NCI-H774 (cell line): Measurements from ENCODE around the gene FAM162B.
"Not testable (repeated sequence)": the region's sequence is repeated elsewhere in the genome, so short reads cannot be mapped to it uniquely, and the experiment has no call there.

Source experiments
- DNase-seq: peaks from one replicate; lab custom pipeline; 2025; lab: John Stamatoyannopoulos, UW

The FAM162B gene

DNA sequence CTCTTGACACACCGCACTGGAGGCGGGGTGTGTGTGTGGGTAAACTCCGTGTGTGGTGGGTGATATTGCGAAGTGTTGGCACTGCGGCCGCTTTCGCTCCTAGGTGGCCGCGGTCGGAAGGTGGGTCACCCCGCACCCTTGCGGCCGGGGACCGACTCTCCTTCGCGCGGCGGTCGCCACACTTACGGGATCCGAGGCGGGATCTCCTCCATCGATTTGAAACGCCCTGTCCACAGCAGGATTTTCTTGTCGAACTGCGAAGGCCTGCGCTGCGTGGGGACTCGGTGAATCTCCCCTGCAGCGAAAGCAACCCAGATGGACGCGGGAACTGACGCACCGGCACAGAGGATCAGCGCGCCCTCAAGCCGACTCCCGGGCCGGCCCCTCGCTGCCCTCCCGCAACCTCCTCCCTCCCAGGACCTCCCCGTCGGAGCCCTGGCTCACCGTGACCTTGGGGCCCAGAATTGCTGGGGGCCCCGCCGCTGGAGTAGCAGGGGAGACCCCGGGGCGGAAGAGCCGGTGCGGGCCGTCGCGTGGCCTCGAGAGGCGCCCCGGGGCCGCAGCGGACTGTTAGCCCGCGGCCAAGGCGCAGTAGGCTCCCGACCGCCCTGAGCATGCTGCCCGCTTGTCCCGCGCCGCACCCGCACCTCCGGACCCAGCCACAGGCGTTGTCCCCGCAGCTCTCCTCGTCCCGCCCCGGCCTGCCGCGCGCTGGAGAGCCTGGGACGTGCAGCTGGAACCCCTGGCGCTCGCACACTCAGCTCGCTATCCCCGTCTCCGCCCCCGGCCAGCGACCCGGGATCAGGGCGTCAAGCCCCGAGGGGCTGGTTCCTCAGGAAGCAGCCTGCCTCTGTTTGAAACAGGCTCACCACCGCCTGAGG, at the start of gene FAM162B:
TSS of gene FAM162B (minus strand) at position 759 of the 881 bp plus-strand sequence. CDS start at position 616, 143 bp downstream.
- DNase-seq, result peak; percentile 43

DNA sequence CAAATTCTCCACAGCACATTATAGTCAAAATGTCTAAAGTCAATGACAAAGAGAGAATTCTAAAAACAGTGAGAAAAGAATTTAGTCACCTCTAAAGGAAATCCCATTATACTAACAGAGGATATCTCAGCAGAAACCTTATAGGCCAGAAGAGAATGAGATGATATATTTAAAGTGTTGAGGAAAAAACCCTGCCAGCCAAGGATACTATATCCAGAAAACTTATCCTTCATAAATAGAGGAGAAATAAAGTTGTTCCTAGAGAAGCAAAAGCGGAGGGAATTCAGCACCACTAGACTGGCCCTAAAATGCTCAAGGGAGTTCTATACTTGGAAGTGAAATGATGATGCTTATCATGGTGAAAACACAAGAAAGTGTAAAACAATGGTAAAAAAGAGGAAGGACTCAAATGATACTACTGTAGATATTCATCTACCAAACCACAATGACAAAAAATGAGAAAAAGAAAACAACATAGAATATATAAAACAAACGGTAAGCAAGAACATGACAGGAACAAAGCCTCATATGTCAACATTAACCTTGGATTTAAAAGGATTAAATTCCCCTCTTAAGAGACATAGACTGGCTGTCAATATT, 46.6 kb upstream of the FAM162B start:
- DNase-seq, result no peak

- DNase-seq, result no peak
These were observed 36.5 kb upstream of the FAM162B start for GRCh38 chr6:116801971-116802370.

- DNase-seq, result no peak
These were observed 34.4 kb upstream of the FAM162B start for GRCh38 chr6:116799945-116800344.

DNA sequence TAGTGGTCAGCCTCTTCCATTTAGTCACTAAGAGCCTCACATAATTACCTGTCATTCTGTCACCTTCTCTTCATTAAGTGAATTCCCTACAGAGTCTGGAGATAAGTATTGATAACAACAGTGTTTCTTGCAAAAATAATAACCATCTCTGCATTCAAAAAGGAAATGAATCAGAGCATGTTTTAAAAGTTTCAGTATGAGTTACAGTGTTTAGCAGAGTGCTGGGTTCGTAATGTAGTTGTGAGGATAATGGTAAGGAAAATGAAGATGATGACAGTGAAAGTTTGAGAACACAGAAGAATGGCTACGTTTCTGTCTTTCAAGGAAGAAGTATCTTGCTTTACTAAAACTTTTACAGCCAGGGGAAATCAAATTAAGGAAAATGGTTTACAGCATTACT, 32.1 kb upstream of the FAM162B start:
- DNase-seq, result no peak

GRCh38 chr6:116793224-116793623, 27.7 kb upstream of the FAM162B start:
- no peak for DNase-seq

DNA sequence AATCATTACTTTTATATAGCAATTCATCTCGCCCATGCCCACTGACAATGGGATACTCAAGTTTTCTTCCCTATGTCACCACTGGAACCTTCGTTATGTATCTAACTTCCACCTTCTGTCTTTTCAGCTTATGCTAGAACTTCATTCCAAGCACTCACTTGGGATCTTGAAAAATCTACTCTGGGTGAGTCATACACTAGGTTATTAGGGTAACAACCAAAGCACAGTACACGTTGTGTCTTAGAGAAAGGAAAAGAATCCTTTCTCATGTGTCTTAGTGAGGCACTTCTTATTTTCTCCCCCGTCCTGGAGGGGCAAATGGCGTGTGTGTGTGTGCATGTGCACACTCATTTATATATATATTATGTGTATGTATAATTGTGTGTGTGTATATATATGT, 18.3 kb upstream of the FAM162B start:
- DNase-seq, result no peak

- DNase-seq, result peak; percentile 61
These were observed 14.2 kb upstream of the FAM162B start for GRCh38 chr6:116779573-116780164.

DNA sequence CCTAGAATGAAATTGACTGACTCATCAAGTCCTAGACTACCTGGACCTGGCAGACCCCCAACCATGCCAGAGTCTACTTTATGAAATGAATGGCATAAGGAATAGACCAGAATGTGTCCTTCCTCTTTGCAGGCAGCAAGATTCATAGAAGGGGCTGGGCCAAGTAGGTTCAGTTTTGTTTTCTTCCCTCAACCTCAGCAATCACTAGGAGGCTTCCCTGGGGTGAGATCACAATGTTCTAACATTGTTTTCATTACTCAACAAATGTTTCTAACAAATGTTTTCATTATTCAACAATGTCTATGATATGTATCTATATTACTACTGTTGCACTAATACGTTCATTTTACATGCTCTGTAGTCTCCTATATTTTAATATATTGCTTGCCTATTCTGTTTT, 8.4 kb upstream of the FAM162B start:
- no peak for DNase-seq

DNA sequence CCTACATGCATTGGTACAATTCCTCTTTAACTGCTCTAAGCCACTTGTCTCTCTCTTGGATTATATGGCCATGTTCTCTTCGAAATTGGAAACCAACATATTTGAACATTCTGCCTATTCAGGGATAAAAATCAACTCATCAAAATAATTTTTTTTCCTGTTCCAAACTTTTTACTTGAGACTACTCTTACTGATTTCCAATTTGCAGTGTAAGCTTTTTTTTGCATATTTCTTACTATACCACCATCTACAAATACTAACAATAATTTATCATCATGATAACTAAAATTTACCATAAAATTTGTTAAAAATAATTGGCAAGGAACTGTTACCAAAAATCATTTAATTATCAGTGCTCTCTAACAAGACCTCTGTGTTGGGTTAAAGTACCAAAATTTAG, 6.9 kb upstream of the FAM162B start:
- no peak for DNase-seq

DNA sequence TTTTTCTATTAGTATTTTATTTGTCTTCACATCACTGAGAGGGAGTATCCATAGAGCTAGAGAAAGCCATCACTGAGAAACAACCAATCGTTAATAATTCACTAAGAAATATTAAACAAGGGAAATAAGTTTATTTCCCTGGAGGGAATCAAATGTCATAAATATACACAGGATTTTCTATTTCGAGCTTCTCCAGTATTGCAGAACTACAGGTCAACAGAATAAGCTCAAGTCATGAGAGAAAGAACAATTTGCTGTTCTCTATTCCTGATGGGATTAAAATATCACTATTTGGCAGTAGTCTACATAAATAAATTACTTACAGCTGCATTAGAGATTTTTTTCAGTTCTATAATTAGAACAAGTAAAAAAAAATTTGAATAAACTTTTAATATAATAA, 2.2 kb upstream of the FAM162B start:
- no peak for DNase-seq

- no peak for DNase-seq
These were observed 1.1 kb upstream of the FAM162B start for GRCh38 chr6:116766506-116767176.

GRCh38 chr6:116764629-116764960, 924 bp downstream of the FAM162B start:
- DNase-seq, result no peak

DNA sequence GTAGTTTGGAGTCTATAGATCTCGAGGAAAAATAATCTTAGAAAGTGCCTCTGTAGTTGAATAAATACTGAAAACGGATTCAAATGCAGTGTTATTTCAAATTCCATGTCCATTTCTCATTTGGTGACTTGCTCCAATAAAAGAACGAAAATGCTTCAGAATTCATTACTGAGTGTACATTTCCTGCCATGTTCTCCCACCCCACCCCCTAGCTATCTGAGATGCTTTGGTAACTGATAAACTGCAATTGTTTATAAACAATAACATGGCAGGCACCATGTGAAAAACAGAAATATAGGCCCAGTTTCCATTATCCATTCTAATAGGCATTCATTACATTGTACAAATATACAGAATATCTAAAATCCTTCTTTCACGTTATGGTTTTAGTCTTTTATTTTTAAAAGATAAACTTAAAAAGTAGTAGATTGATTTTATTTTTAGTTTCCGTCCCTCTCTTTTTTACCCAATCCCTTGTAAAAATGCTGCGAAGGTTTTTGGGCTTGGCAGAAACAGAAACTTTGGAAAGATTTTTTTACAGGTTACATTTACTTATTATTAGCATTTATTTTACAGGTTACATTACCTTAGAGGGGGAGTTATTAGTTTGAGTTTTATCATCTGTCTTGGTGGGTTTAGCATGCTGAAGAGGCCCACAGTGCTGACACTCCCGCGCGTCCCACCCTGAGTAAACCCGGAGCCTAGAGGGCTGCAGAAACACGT, 1.5 kb downstream of the FAM162B start:
- DNase-seq, result no peak

DNA sequence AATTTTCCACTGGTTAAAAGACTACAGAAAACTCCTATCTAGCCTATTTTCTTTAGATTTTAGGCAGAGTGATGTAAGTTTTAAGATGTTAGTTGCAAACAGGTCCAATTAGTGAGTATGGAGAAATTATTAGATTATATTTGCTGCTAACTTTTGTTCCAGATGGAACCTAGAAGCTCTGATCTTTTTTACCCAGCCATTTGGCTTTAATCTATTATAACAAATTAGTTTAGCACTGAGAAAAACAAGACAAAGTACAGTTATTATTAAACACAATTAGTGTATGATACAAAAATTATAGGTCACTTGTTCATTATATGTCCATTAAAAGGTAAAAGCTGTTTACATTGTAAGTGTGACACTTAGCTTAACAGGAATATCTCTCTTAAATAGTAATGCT, 2.5 kb downstream of the FAM162B start:
- DNase-seq, result no peak

GRCh38 chr6:116762235-116762634, 3.3 kb downstream of the FAM162B start:
- DNase-seq, result no peak

- no peak for DNase-seq
These were observed 3.7 kb downstream of the FAM162B start for GRCh38 chr6:116761779-116762178.

GRCh38 chr6:116745176-116745575, 20.3 kb downstream of the FAM162B start:
- DNase-seq, result no peak

GRCh38 chr6:116741571-116741970, 23.9 kb downstream of the FAM162B start:
- no peak for DNase-seq

DNA sequence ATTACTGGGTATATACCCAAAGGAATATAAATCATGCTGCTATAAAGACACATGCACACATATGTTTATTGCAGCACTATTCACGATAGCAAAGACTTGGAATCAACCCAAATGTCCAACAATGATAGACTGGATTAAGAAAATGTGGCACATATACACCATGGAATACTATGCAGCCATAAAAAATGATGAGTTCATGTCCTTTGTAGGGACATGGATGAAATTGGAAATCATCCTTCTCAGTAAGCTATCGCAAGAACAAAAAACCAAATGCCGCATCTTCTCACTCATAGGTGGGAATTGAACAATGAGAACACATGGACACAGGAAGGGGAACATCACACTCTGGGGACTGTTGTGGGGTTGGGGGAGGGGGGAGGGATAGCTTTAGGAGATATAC, 25.0 kb downstream of the FAM162B start:
- DNase-seq, result not testable (repeated sequence)

DNA sequence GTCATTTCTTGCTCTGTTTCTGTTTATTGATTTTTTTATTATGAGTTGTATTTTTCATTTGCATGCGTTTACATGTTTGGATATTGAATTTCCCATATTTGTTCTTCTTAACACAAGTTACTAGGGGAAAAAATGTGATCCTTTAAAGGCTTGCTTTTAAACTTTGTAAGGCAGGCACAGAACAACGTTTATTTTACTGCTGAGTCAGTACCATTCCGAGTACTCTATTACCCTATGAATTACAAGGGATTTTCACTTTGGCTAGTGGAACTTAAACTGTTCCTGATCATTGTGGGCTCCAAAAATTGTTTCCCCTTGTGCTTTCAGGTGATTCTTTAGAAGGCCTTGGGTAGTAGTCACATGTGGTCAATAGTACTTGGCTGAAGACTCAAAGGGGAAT, 28.5 kb downstream of the FAM162B start:
- no peak for DNase-seq

GRCh38 chr6:116730513-116730912, 35.0 kb downstream of the FAM162B start:
- no peak for DNase-seq
